ENCODE data around the gene LRP1-AS. TPM values are rescaled to one million over a fixed set of nuclear protein-coding genes. Genes with fewer than 3 reads are reported as not detected.

LRP1-AS gene
- total RNA-seq, 1 experiment from 2014 or later: not detected

- H3K9ac ChIP-seq (ENCODE audit: low read length): no peak overlapping the region
- H3K4me3 ChIP-seq (ENCODE audit: low read length): no peak overlapping the region
- no peaks in the 10 kb centered on the region for H4K20me1 ChIP-seq (ENCODE audit: insufficient read depth, low read depth, low read length)
- H3K4me1 ChIP-seq (ENCODE audit: low read length): no peaks in the 10 kb centered on the region; the same call in 1 of the 2 replicates
- H3K27me3 ChIP-seq (ENCODE audit: low read length): no peaks in the 10 kb centered on the region
- H3K9me2 ChIP-seq (replicated peaks; ENCODE audit: insufficient read depth, low read length): no peaks in the 10 kb centered on the region
- no peaks in the 10 kb centered on the region for H3K36me3 ChIP-seq (ENCODE audit: insufficient read depth, low read length)
- no peak for DNase-seq
- no peaks in the 10 kb centered on the region for H3K9me3 ChIP-seq (ENCODE audit: low read length)
- H3K27ac ChIP-seq (ENCODE audit: low read length): no peak overlapping the region
- H3K4me2 ChIP-seq (ENCODE audit: low read depth, low read length, poor library complexity, severe bottlenecking): no peak overlapping the region
- H2AFZ ChIP-seq (ENCODE audit: low read length): no peak overlapping the region
- no peaks in the 10 kb centered on the region for H3K79me2 ChIP-seq (ENCODE audit: low read length)
Measured at GRCh38 chr12:57154076-57154475, 6.7 kb upstream of the LRP1-AS start.

GRCh38 chr12:57153415-57153997 lies 6.1 kb upstream of the LRP1-AS start:
- H3K9me2 ChIP-seq (replicated peaks; ENCODE audit: insufficient read depth, low read length): no peaks in the 10 kb centered on the region
- no peaks in the 10 kb centered on the region for H3K9me3 ChIP-seq (ENCODE audit: low read length)
- no peak overlapping the region for H3K4me3 ChIP-seq (ENCODE audit: low read length)
- H2AFZ ChIP-seq (ENCODE audit: low read length): no peak overlapping the region
- H3K79me2 ChIP-seq (ENCODE audit: low read length): no peaks in the 10 kb centered on the region
- no peak overlapping the region for H3K4me2 ChIP-seq (ENCODE audit: low read depth, low read length, poor library complexity, severe bottlenecking)
- no peaks in the 10 kb centered on the region for H3K27me3 ChIP-seq (ENCODE audit: low read length)
- DNase-seq: no peak
- no peaks in the 10 kb centered on the region; the same call in 1 of the 2 replicates for H3K4me1 ChIP-seq (ENCODE audit: low read length)
- H4K20me1 ChIP-seq (ENCODE audit: insufficient read depth, low read depth, low read length): no peaks in the 10 kb centered on the region
- H3K27ac ChIP-seq (ENCODE audit: low read length): no peak overlapping the region
- no peak overlapping the region for H3K9ac ChIP-seq (ENCODE audit: low read length)
- H3K36me3 ChIP-seq (ENCODE audit: insufficient read depth, low read length): no peaks in the 10 kb centered on the region

- Histone ChIP-seq H3K9me3 (ENCODE audit: low read length) (no peaks in the 10 kb centered on the region), H3K4me1 (ENCODE audit: low read length) (no peaks in the 10 kb centered on the region; the same call in 1 of the 2 replicates), H3K27me3 (ENCODE audit: low read length) (no peaks in the 10 kb centered on the region), H2AFZ (ENCODE audit: low read length) (no peak overlapping the region), H3K9ac (ENCODE audit: low read length) (no peak overlapping the region), H3K4me2 (ENCODE audit: low read depth, low read length, poor library complexity, severe bottlenecking) (no peak overlapping the region), H3K36me3 (ENCODE audit: insufficient read depth, low read length) (no peaks in the 10 kb centered on the region), H3K4me3 (ENCODE audit: low read length) (no peak overlapping the region), H3K79me2 (ENCODE audit: low read length) (no peaks in the 10 kb centered on the region), H4K20me1 (ENCODE audit: insufficient read depth, low read depth, low read length) (no peaks in the 10 kb centered on the region), H3K9me2 (replicated peaks; ENCODE audit: insufficient read depth, low read length) (no peaks in the 10 kb centered on the region), H3K27ac (ENCODE audit: low read length) (no peak overlapping the region)
- DNase-seq: no peak
Measured at GRCh38 chr12:57152639-57153038, 5.2 kb upstream of the LRP1-AS start.

- H3K4me2 ChIP-seq (ENCODE audit: low read depth, low read length, poor library complexity, severe bottlenecking): no peak overlapping the region
- H3K79me2 ChIP-seq (ENCODE audit: low read length): no peaks in the 10 kb centered on the region
Measured at GRCh38 chr12:57151741-57152630, 4.6 kb upstream of the LRP1-AS start.

GRCh38 chr12:57150400-57151000 lies 3.1 kb upstream of the LRP1-AS start:
- Histone ChIP-seq H2AFZ (ENCODE audit: low read length) (no peak overlapping the region), H3K4me2 (ENCODE audit: low read depth, low read length, poor library complexity, severe bottlenecking) (no peak overlapping the region), H4K20me1 (ENCODE audit: insufficient read depth, low read depth, low read length) (no peaks in the 10 kb centered on the region), H3K27ac (ENCODE audit: low read length) (no peak overlapping the region), H3K9ac (ENCODE audit: low read length) (no peak overlapping the region), H3K9me2 (replicated peaks; ENCODE audit: insufficient read depth, low read length) (no peaks in the 10 kb centered on the region), H3K4me1 (ENCODE audit: low read length) (no peaks in the 10 kb centered on the region; the same call in 1 of the 2 replicates), H3K27me3 (ENCODE audit: low read length) (no peaks in the 10 kb centered on the region), H3K36me3 (ENCODE audit: insufficient read depth, low read length) (no peaks in the 10 kb centered on the region), H3K9me3 (ENCODE audit: low read length) (no peaks in the 10 kb centered on the region), H3K79me2 (ENCODE audit: low read length) (no peaks in the 10 kb centered on the region), H3K4me3 (ENCODE audit: low read length) (no peak overlapping the region)
- no peak for DNase-seq

More at GRCh38 chr12:57151741-57152630, 4.6 kb upstream of the LRP1-AS start:
- H3K9me3 ChIP-seq (ENCODE audit: low read length): no peaks in the 10 kb centered on the region
- no peak overlapping the region for H3K4me3 ChIP-seq (ENCODE audit: low read length)
- no peak overlapping the region for H3K27ac ChIP-seq (ENCODE audit: low read length)
- no peaks in the 10 kb centered on the region for H4K20me1 ChIP-seq (ENCODE audit: insufficient read depth, low read depth, low read length)
- H3K9me2 ChIP-seq (replicated peaks; ENCODE audit: insufficient read depth, low read length): no peaks in the 10 kb centered on the region
- H3K9ac ChIP-seq (ENCODE audit: low read length): no peak overlapping the region
- H2AFZ ChIP-seq (ENCODE audit: low read length): no peak overlapping the region
- no peaks in the 10 kb centered on the region for H3K36me3 ChIP-seq (ENCODE audit: insufficient read depth, low read length)
- no peak for DNase-seq
- H3K27me3 ChIP-seq (ENCODE audit: low read length): no peaks in the 10 kb centered on the region
- no peaks in the 10 kb centered on the region; the same call in 1 of the 2 replicates for H3K4me1 ChIP-seq (ENCODE audit: low read length)

- no peaks in the 10 kb centered on the region for H4K20me1 ChIP-seq (ENCODE audit: insufficient read depth, low read depth, low read length)
Measured at GRCh38 chr12:57149245-57149900, 2.0 kb upstream of the LRP1-AS start.

GRCh38 chr12:57148469-57149244 lies 1.2 kb upstream of the LRP1-AS start:
- no peaks in the 10 kb centered on the region for H3K4me1 ChIP-seq (ENCODE audit: low read length)
- no peak overlapping the region for H3K4me2 ChIP-seq (ENCODE audit: low read depth, low read length, poor library complexity, severe bottlenecking)
- H3K9me2 ChIP-seq (replicated peaks; ENCODE audit: insufficient read depth, low read length): no peaks in the 10 kb centered on the region
- H3K79me2 ChIP-seq (ENCODE audit: low read length): no peaks in the 10 kb centered on the region
- no peaks in the 10 kb centered on the region for H4K20me1 ChIP-seq (ENCODE audit: insufficient read depth, low read depth, low read length)
- H3K27ac ChIP-seq (ENCODE audit: low read length): no peak overlapping the region
- no peak overlapping the region for H3K9ac ChIP-seq (ENCODE audit: low read length)
- H3K27me3 ChIP-seq (ENCODE audit: low read length): no peaks in the 10 kb centered on the region
- no peak for DNase-seq
- no peak overlapping the region for H2AFZ ChIP-seq (ENCODE audit: low read length)
- H3K9me3 ChIP-seq (ENCODE audit: low read length): no peaks in the 10 kb centered on the region
- H3K36me3 ChIP-seq (ENCODE audit: insufficient read depth, low read length): no peaks in the 10 kb centered on the region
- no peak overlapping the region for H3K4me3 ChIP-seq (ENCODE audit: low read length)

More at GRCh38 chr12:57149245-57149900, 2.0 kb upstream of the LRP1-AS start:
- H3K9ac ChIP-seq (ENCODE audit: low read length): no peak overlapping the region
- H2AFZ ChIP-seq (ENCODE audit: low read length): no peak overlapping the region
- no peak overlapping the region for H3K4me3 ChIP-seq (ENCODE audit: low read length)
- H3K79me2 ChIP-seq (ENCODE audit: low read length): no peaks in the 10 kb centered on the region
- no peaks in the 10 kb centered on the region for H3K27me3 ChIP-seq (ENCODE audit: low read length)
- no peaks in the 10 kb centered on the region for H3K9me3 ChIP-seq (ENCODE audit: low read length)
- H3K36me3 ChIP-seq (ENCODE audit: insufficient read depth, low read length): no peaks in the 10 kb centered on the region
- no peak overlapping the region for H3K4me2 ChIP-seq (ENCODE audit: low read depth, low read length, poor library complexity, severe bottlenecking)
- H3K4me1 ChIP-seq (ENCODE audit: low read length): no peaks in the 10 kb centered on the region
- DNase-seq: no peak
- no peak overlapping the region for H3K27ac ChIP-seq (ENCODE audit: low read length)
- H3K9me2 ChIP-seq (replicated peaks; ENCODE audit: insufficient read depth, low read length): no peaks in the 10 kb centered on the region
